ENCODE results near the gene POU2F3.

POU2F3 gene

GRCh38 chr11:120226714-120227113, 13.2 kb upstream of the POU2F3 start:
- DNase-seq (ENCODE audit: low spot score) = no peak

GRCh38 chr11:120227228-120227852, 12.6 kb upstream of the POU2F3 start:
- no peak for DNase-seq (ENCODE audit: low spot score)

GRCh38 chr11:120228794-120229384, 11.1 kb upstream of the POU2F3 start:
- DNase-seq (ENCODE audit: low spot score) = no peak

GRCh38 chr11:120229451-120230424, 10.2 kb upstream of the POU2F3 start:
- no peak for DNase-seq (ENCODE audit: low spot score)

GRCh38 chr11:120230433-120231071, 9.4 kb upstream of the POU2F3 start:
- no peak for DNase-seq (ENCODE audit: low spot score)

- no peak for DNase-seq (ENCODE audit: low spot score)
These were observed 8.0 kb upstream of the POU2F3 start for GRCh38 chr11:120231963-120232362.

GRCh38 chr11:120233207-120233803, 6.6 kb upstream of the POU2F3 start:
- DNase-seq (ENCODE audit: low spot score) = no peak

GRCh38 chr11:120235024-120235628, 4.8 kb upstream of the POU2F3 start:
- DNase-seq (ENCODE audit: low spot score) = no peak

- DNase-seq (ENCODE audit: low spot score) = no peak
These were observed 3.5 kb upstream of the POU2F3 start for GRCh38 chr11:120236169-120237107.

- no peak for DNase-seq (ENCODE audit: low spot score)
These were observed 846 bp upstream of the POU2F3 start for GRCh38 chr11:120238968-120239620.

- no peak for DNase-seq (ENCODE audit: low spot score)
These were observed 926 bp downstream of the POU2F3 start for GRCh38 chr11:120240866-120241265.

- no peak for DNase-seq (ENCODE audit: low spot score)
These were observed 1.3 kb downstream of the POU2F3 start for GRCh38 chr11:120241277-120241676.

GRCh38 chr11:120243221-120243620, 3.3 kb downstream of the POU2F3 start:
- no peak for DNase-seq (ENCODE audit: low spot score)

GRCh38 chr11:120244476-120245365, 4.8 kb downstream of the POU2F3 start:
- DNase-seq (ENCODE audit: low spot score) = no peak

- DNase-seq (ENCODE audit: low spot score) = no peak
These were observed 5.5 kb downstream of the POU2F3 start for GRCh38 chr11:120245434-120245833.

GRCh38 chr11:120248551-120249278, 8.8 kb downstream of the POU2F3 start:
- no peak for DNase-seq (ENCODE audit: low spot score)

GRCh38 chr11:120249279-120250262, 9.6 kb downstream of the POU2F3 start:
- DNase-seq (ENCODE audit: low spot score) = no peak

All from left forelimb (tissue), 1 donor.